CD4-positive, alpha-beta memory T cell (primary cell): ENCODE measurements around the gene LRR1. TPM values are rescaled to one million over a fixed set of nuclear protein-coding genes. Genes with fewer than 3 reads are reported as not detected.

ENCODE experiments used
- CTCF ChIA-PET: fragments of 350-600 bp; sonication (Branson Sonifier 250); formaldehyde crosslinking; loops from one replicate; lab custom pipeline; 2021; ENCODE audit warnings: inconsistent platforms; ENCODE audit not compliant: partially characterized antibody; lab: Charles Lee
- POLR2A ChIA-PET: fragments of 350-600 bp; sonication (Branson Sonifier 250); formaldehyde crosslinking; loops from one replicate; lab custom pipeline; 2021; ENCODE audit not compliant: partially characterized antibody; lab: Charles Lee
- DNase-seq, 5 donors: peaks; one replicate each; pipeline versions ENCODE4 v3.0.0 to v3.0.0-alpha.2; 2020 to 2022; ENCODE audit warnings: mixed read lengths in 1 of 5
- H3K27ac ChIP-seq: one replicate; pipeline ENCODE4 v1.7.0; 2013; ENCODE audit warnings: low read depth, low read length
- H3K27me3 ChIP-seq: 2 replicates; pipeline ENCODE4 v1.7.0; 2013; ENCODE audit warnings: mild to moderate bottlenecking, low read length, moderate library complexity; ENCODE audit not compliant: insufficient read depth
- H3K36me3 ChIP-seq: 2 replicates; pipeline ENCODE4 v1.7.0; 2013; ENCODE audit warnings: mild to moderate bottlenecking, low read length, moderate library complexity; ENCODE audit not compliant: insufficient read depth
- H3K4me1 ChIP-seq: 2 replicates; pipeline ENCODE4 v1.7.0; 2013; ENCODE audit warnings: mild to moderate bottlenecking, low read length, moderate library complexity; ENCODE audit not compliant: insufficient read depth
- H3K4me3 ChIP-seq, 2 donors: one replicate each; pipeline ENCODE4 v1.7.0; 2013; ENCODE audit warnings: low read length in 2 of 2, mild to moderate bottlenecking in 1 of 2
- H3K9me3 ChIP-seq, 2 donors: one replicate each; pipeline ENCODE4 v1.7.0; 2013; ENCODE audit warnings: low read length in 2 of 2, control low read depth in 1 of 2; ENCODE audit not compliant: control insufficient read depth in 1 of 2
- H3K27ac Mint-ChIP-seq, 7 donors: one replicate each; pipeline ENCODE4 v1.8.0; 2020 to 2021; ENCODE audit warnings: mixed read lengths in 7 of 7, mild to moderate bottlenecking in 6 of 7, inconsistent platforms in 3 of 7, moderate library complexity in 3 of 7
- H3K27me3 Mint-ChIP-seq, 2 donors: one replicate each; pipeline ENCODE4 v1.8.0; 2020 to 2021; ENCODE audit warnings: mixed read lengths in 2 of 2
- H3K36me3 Mint-ChIP-seq, 2 donors: one replicate each; pipeline ENCODE4 v1.8.0; 2020 to 2021; ENCODE audit warnings: mixed read lengths in 2 of 2, inconsistent platforms in 1 of 2, mild to moderate bottlenecking in 1 of 2
- H3K4me1 Mint-ChIP-seq, 4 donors: one replicate each; pipeline ENCODE4 v1.8.0; 2020 to 2021; ENCODE audit warnings: mixed read lengths in 4 of 4, mild to moderate bottlenecking in 1 of 4
- H3K4me3 Mint-ChIP-seq, 8 donors: one replicate each; pipeline ENCODE4 v1.8.0; 2020 to 2021; ENCODE audit warnings: mixed read lengths in 8 of 8, mild to moderate bottlenecking in 7 of 8, moderate library complexity in 6 of 8, inconsistent platforms in 3 of 8
- H3K9me3 Mint-ChIP-seq, 8 donors: one replicate each; pipeline ENCODE4 v1.8.0; 2020 to 2021; ENCODE audit warnings: mixed read lengths in 8 of 8, mild to moderate bottlenecking in 5 of 8, inconsistent platforms in 3 of 8, moderate library complexity in 1 of 8
- intact Hi-C: fragments of 100-400 bp; cut with micrococcal nuclease; formaldehyde crosslinking; loops from one replicate; pipeline ENCODE4 v1.15.1; 2023
- polyA plus RNA-seq, 2 donors: library from polyadenylated mRNA; unstranded; fragments of 300-500 nt; fragmentation: Illumina TruSeq; gene quantifications; one replicate each; pipeline ENCODE4 v1.2.3, GENCODE V29; 2021
- total RNA-seq, 2 experiments: library from RNA; stranded (reverse); gene quantifications; one replicate each; pipeline ENCODE4 v1.2.3, GENCODE V29; 2021

LRR1 gene
- total and polyA plus RNA-seq, 4 experiments from 2014 or later, result 9.7 to 16.1 (median 12.3) TPM

GRCh38 chr14:49585803-49586672 is 12.7 kb upstream of the LRR1 start, which contains the start of gene RPS29:
Gene RPS29 (minus strand): TSS chr14:49586380. CDS start chr14:49586346, 34 bp downstream.
- H3K27me3 ChIP-seq, result no peaks in the 10 kb centered on the region
- no peaks in the 10 kb centered on the region for H3K9me3 ChIP-seq
- Mint-ChIP-seq H3K27ac (peak within 1 kb of the TSS; percentile 88 to 100 (median 99)), H3K9me3 (peaks cover 0 to 12% (median 0%) of the 10 kb centered on the region in 8 donors), H3K36me3 (peaks cover 33 to 56% of the 10 kb centered on the region in 2 donors), H3K4me1 (peaks cover 29 to 62% (median 42%) of the 10 kb centered on the region in 4 donors), H3K27me3 (peaks cover 0 to 4% of the 10 kb centered on the region in 2 donors), H3K4me3 (peak within 1 kb of the TSS; percentile 87 to 98 (median 95))
- CTCF ChIA-PET, result interaction anchor here (0.7 to 4.7 kb wide), 15 partner anchors 9 to 726 kb away, joined by 3 to 49 read pairs (median 5); partner anchors contain the start of genes DMAC2L, DNAAF2, KLHDC1 and KLHDC2
- H3K36me3 ChIP-seq, result peaks cover 24% of the 10 kb centered on the region
- POLR2A ChIA-PET, result interaction anchor here (0.6 to 6.2 kb wide), 29 partner anchors 11 to 1236 kb away, joined by 3 to 197 read pairs (median 4); partner anchors contain the start of genes ARF6, DNAAF2, KLHDC1 and KLHDC2
- intact Hi-C loops, result loop anchor here (1.0 to 5.0 kb wide), 8 partner anchors 12 to 727 kb away; partner anchors contain the start of genes DMAC2L, L2HGDH, LRR1 and MGAT2
- H3K27ac ChIP-seq, result peak within 1 kb of the TSS; percentile 95
- peak within 1 kb of the TSS; percentile 93 to 98 for H3K4me3 ChIP-seq
- peak; percentile 98 to 99 (median 99) for DNase-seq
- peaks cover 38% of the 10 kb centered on the region for H3K4me1 ChIP-seq

DNA sequence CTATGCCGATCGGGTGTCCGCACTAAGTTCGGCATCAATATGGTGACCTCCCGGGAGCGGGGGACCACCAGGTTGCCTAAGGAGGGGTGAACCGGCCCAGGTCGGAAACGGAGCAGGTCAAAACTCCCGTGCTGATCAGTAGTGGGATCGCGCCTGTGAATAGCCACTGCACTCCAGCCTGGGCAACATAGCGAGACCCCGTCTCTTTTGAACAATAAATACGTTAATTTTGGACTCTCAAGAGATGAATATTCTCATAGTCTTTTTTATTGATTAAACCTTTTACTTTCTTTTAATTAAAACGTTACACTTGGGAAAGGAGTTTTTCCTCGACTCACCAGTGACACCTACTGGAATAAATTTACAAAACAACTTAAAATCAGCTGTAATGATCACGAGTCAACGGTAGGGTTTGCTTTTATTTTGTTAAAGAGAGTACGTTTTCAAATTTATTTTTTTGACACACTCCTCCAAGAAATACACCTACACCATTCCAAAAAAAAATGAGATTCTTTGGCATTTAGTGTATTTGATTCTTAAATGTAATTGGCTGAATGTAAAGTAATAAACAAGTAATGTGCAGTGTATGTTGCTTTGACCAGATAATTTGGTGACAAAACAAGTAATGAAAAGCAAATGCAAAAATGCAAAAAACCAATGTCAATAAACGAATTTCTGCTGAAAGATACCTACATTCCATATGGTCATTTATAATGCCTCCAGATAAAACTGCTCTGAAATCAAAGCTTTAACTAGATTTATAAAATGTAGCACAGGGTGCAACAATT is 11.9 kb upstream of the LRR1 start:
- H3K27ac Mint-ChIP-seq, result peak overlapping the region; percentile 88 to 100 (median 99)
- peaks cover 22 to 53% (median 35%) of the 10 kb centered on the region in 4 donors for H3K4me1 Mint-ChIP-seq
- ChIA-PET POLR2A (interaction anchor here (0.5 to 6.2 kb wide), 27 partner anchors 10 to 1235 kb away, joined by 3 to 197 read pairs (median 4); partner anchors contain the start of genes ARF6, DNAAF2, KLHDC2 and LRR1), CTCF (interaction anchor here (0.7 to 4.7 kb wide), 16 partner anchors 8 to 725 kb away, joined by 3 to 49 read pairs (median 4); partner anchors contain the start of genes DMAC2L, DNAAF2, KLHDC1 and KLHDC2)
- peaks cover 0 to 12% (median 0%) of the 10 kb centered on the region in 8 donors for H3K9me3 Mint-ChIP-seq
- intact Hi-C loops, result loop anchor here (1.0 to 5.0 kb wide), 9 partner anchors 11 to 726 kb away; partner anchors contain the start of genes DMAC2L, L2HGDH, LRR1 and MGAT2
- H3K27me3 Mint-ChIP-seq, result peaks cover 0 to 4% of the 10 kb centered on the region in 2 donors
- H3K36me3 ChIP-seq, result peaks cover 23% of the 10 kb centered on the region
- H3K4me3 Mint-ChIP-seq, result peak overlapping the region; percentile 87 to 98 (median 95)
- H3K9me3 ChIP-seq, result no peaks in the 10 kb centered on the region
- H3K36me3 Mint-ChIP-seq, result peaks cover 24 to 48% of the 10 kb centered on the region in 2 donors
- H3K27ac ChIP-seq, result peak overlapping the region; percentile 95
- peak overlapping the region; percentile 93 to 98 for H3K4me3 ChIP-seq
- no peaks in the 10 kb centered on the region for H3K27me3 ChIP-seq
- peaks cover 30% of the 10 kb centered on the region for H3K4me1 ChIP-seq
- peak; percentile 66 to 83 (median 82) for DNase-seq

GRCh38 chr14:49589387-49589786 is 9.4 kb upstream of the LRR1 start:
- H3K27me3 Mint-ChIP-seq, result peaks cover 0 to 4% of the 10 kb centered on the region in 2 donors
- H3K36me3 ChIP-seq, result no peaks in the 10 kb centered on the region
- H3K36me3 Mint-ChIP-seq, result peaks cover 5 to 24% of the 10 kb centered on the region in 2 donors
- no peak overlapping the region for H3K4me3 Mint-ChIP-seq
- POLR2A ChIA-PET, result interaction anchor here (1.0 kb wide), 1 partner anchor 45 kb away, joined by 3 read pairs; no protein-coding TSS in a partner anchor
- no peaks in the 10 kb centered on the region for H3K27me3 ChIP-seq
- no peaks in the 10 kb centered on the region for H3K9me3 ChIP-seq
- intact Hi-C loops, result loop anchor here (5.0 kb wide), 1 partner anchor 643 kb away; the partner anchor contains the start of gene SOS2
- no peak for DNase-seq
- no peak overlapping the region for H3K27ac ChIP-seq
- peak overlapping the region in 1 of 7 donors; percentile 1 for H3K27ac Mint-ChIP-seq
- H3K9me3 Mint-ChIP-seq, result peaks cover 0 to 12% (median 0%) of the 10 kb centered on the region in 8 donors
- peaks cover 7 to 28% (median 15%) of the 10 kb centered on the region in 4 donors for H3K4me1 Mint-ChIP-seq
- H3K4me1 ChIP-seq, result peaks cover 5% of the 10 kb centered on the region
- CTCF ChIA-PET, result interaction anchor here (1.1 kb wide), 1 partner anchor 260 kb away, joined by 3 read pairs; no protein-coding TSS in a partner anchor
- H3K4me3 ChIP-seq, result no peak overlapping the region

- no peak overlapping the region for H3K27ac Mint-ChIP-seq
- Histone ChIP-seq H3K9me3 (no peaks in the 10 kb centered on the region), H3K4me3 (no peak overlapping the region), H3K4me1 (peaks cover 9% of the 10 kb centered on the region), H3K27me3 (no peaks in the 10 kb centered on the region), H3K27ac (no peak overlapping the region), H3K36me3 (no peaks in the 10 kb centered on the region)
- POLR2A ChIA-PET, result no interaction called here
- no peaks in the 10 kb centered on the region for H3K27me3 Mint-ChIP-seq
- CTCF ChIA-PET, result no interaction called here
- no peaks in the 10 kb centered on the region for H3K9me3 Mint-ChIP-seq
- no peak for DNase-seq
- H3K4me1 Mint-ChIP-seq, result peaks cover 1 to 18% (median 10%) of the 10 kb centered on the region in 4 donors
- H3K4me3 Mint-ChIP-seq, result no peak overlapping the region
- peaks cover 0 to 2% of the 10 kb centered on the region in 2 donors for H3K36me3 Mint-ChIP-seq
- intact Hi-C loops, result no loop called here
Observed at GRCh38 chr14:49593016-49593415, 5.7 kb upstream of the LRR1 start.

GRCh38 chr14:49594347-49595091 is 4.2 kb upstream of the LRR1 start:
- Mint-ChIP-seq H3K27me3 (no peaks in the 10 kb centered on the region), H3K36me3 (peaks cover 0 to 13% of the 10 kb centered on the region in 2 donors), H3K4me1 (peaks cover 1 to 26% (median 15%) of the 10 kb centered on the region in 4 donors), H3K4me3 (no peak overlapping the region), H3K27ac (peak overlapping the region in 1 of 7 donors; percentile 12), H3K9me3 (no peaks in the 10 kb centered on the region)
- DNase-seq, result no peak
- ChIA-PET POLR2A (interaction anchor here (1.0 to 5.7 kb wide), 2 partner anchors 8 to 26 kb away, joined by 3 to 144 read pairs; partner anchors contain the start of genes RPL36AL and RPS29), CTCF (interaction anchor here (1.8 to 2.1 kb wide), 3 partner anchors 8 to 40 kb away, joined by 4 to 17 read pairs (median 9); partner anchors contain the start of genes MGAT2, RPL36AL and RPS29)
- Histone ChIP-seq H3K9me3 (no peaks in the 10 kb centered on the region), H3K36me3 (no peaks in the 10 kb centered on the region), H3K4me3 (no peak overlapping the region), H3K4me1 (peaks cover 9% of the 10 kb centered on the region), H3K27me3 (no peaks in the 10 kb centered on the region), H3K27ac (no peak overlapping the region)
- intact Hi-C loops, result no loop called here
